OCI-LY7 (cell line): ENCODE measurements around the gene B4GALNT4.

Source experiments
- EZH2phosphoT487 ChIP-seq: fragments of 200-600 bp; sonication (generic); IDR thresholded peaks from 2 replicates; pipeline ENCODE4 v1.6.1; 2018; ENCODE audit warnings: low read depth, borderline replicate concordance, mild to moderate bottlenecking, mixed run types, antibody characterized with exemption, low read length, moderate library complexity, mixed read lengths
- TF ChIP-seq, protein P1 (sequence below): fragments of 200-600 bp; sonication (generic); conservative IDR thresholded peaks from 2 replicates; pipeline ENCODE4 v1.5.1; 2014; ENCODE audit warnings: mild to moderate bottlenecking, antibody characterized with exemption, low read length, moderate library complexity, mixed read lengths

DNA sequence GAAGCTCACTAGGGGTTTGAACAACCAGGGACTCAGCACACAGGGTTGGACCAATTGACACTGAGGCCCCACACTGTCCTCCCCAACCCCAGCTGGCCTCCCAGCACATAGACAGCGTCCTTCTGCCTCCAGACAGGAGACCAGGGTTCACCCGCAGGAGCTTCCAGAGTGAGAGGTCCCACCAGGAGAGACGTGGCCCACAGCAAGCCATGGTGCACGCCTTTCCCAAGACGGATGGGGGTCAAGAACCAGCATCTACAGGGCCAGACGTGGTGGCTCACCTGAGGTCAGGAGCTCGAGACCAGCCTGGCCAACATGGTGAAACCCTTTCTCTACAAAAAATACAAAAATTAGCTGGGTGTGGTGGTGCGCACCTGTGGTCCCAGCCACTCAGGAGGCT is 57.6 kb downstream of the B4GALNT4 start:
- TF ChIP-seq, protein P1, sequence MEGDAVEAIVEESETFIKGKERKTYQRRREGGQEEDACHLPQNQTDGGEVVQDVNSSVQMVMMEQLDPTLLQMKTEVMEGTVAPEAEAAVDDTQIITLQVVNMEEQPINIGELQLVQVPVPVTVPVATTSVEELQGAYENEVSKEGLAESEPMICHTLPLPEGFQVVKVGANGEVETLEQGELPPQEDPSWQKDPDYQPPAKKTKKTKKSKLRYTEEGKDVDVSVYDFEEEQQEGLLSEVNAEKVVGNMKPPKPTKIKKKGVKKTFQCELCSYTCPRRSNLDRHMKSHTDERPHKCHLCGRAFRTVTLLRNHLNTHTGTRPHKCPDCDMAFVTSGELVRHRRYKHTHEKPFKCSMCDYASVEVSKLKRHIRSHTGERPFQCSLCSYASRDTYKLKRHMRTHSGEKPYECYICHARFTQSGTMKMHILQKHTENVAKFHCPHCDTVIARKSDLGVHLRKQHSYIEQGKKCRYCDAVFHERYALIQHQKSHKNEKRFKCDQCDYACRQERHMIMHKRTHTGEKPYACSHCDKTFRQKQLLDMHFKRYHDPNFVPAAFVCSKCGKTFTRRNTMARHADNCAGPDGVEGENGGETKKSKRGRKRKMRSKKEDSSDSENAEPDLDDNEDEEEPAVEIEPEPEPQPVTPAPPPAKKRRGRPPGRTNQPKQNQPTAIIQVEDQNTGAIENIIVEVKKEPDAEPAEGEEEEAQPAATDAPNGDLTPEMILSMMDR: no peak
- no peak for TF ChIP-seq EZH2phosphoT487
